GM19035 (cell line): ENCODE data around the gene NAALADL2.
"Not testable (repeated sequence)": the region's sequence is repeated elsewhere in the genome, so short reads cannot be mapped to it uniquely, and the experiment has no call there.

Source experiments
- ATAC-seq: cut with Tn5 transposase; IDR thresholded peaks from one replicate; pipeline ENCODE4 v1.9.1; 2021; ENCODE audit not compliant: unreplicated experiment

The NAALADL2 gene

GRCh38 chr3:175728566-175728965, 869.4 kb downstream of the NAALADL2 start:
- ATAC-seq = no peak

- no peak for ATAC-seq
Observed at GRCh38 chr3:175729466-175729865, 870.3 kb downstream of the NAALADL2 start.

- ATAC-seq = no peak
Observed at GRCh38 chr3:175731543-175731942, 872.4 kb downstream of the NAALADL2 start.

- no peak for ATAC-seq
Observed at GRCh38 chr3:175732017-175732416, 872.9 kb downstream of the NAALADL2 start.

- ATAC-seq = no peak
Observed at GRCh38 chr3:175735866-175736265, 876.7 kb downstream of the NAALADL2 start.

- no peak for ATAC-seq
Observed at GRCh38 chr3:175737646-175738572, 878.8 kb downstream of the NAALADL2 start.

- no peak for ATAC-seq
Observed at GRCh38 chr3:175741951-175742350, 882.8 kb downstream of the NAALADL2 start.

GRCh38 chr3:175743733-175744400, 884.7 kb downstream of the NAALADL2 start:
- ATAC-seq = no peak

GRCh38 chr3:175746308-175746707, 887.2 kb downstream of the NAALADL2 start:
- no peak for ATAC-seq

- no peak for ATAC-seq
Observed at GRCh38 chr3:175748087-175748730, 889.1 kb downstream of the NAALADL2 start.

GRCh38 chr3:175749981-175750380, 890.8 kb downstream of the NAALADL2 start:
- no peak for ATAC-seq

- no peak for ATAC-seq
Observed at GRCh38 chr3:175751089-175751488, 892.0 kb downstream of the NAALADL2 start.

- no peak for ATAC-seq
Observed at GRCh38 chr3:175763948-175764347, 904.8 kb downstream of the NAALADL2 start.

GRCh38 chr3:175764722-175765121, 905.6 kb downstream of the NAALADL2 start:
- no peak for ATAC-seq

- no peak for ATAC-seq
Observed at GRCh38 chr3:175770426-175770825, 911.3 kb downstream of the NAALADL2 start.

GRCh38 chr3:175777495-175777894, 918.4 kb downstream of the NAALADL2 start:
- ATAC-seq = no peak

GRCh38 chr3:175777965-175778364, 918.8 kb downstream of the NAALADL2 start:
- no peak for ATAC-seq

GRCh38 chr3:175778994-175779393, 919.9 kb downstream of the NAALADL2 start:
- no peak for ATAC-seq

- ATAC-seq = not testable (repeated sequence)
Observed at GRCh38 chr3:175787109-175787508, 928.0 kb downstream of the NAALADL2 start.

GRCh38 chr3:175792245-175792644, 933.1 kb downstream of the NAALADL2 start:
- ATAC-seq = no peak

GRCh38 chr3:175798326-175798725, 939.2 kb downstream of the NAALADL2 start:
- no peak for ATAC-seq

- ATAC-seq = no peak
Observed at GRCh38 chr3:175805825-175806224, 946.7 kb downstream of the NAALADL2 start.
